ENCODE data around the gene IDH2.

The IDH2 gene

GRCh38 chr15:90063770-90064247 is 38.5 kb downstream of the IDH2 start:
- no peak for DNase-seq (ENCODE audit: low spot score)

- DNase-seq (ENCODE audit: low spot score) = no peak
Measured at GRCh38 chr15:90062973-90063769, 39.1 kb downstream of the IDH2 start.

DNA sequence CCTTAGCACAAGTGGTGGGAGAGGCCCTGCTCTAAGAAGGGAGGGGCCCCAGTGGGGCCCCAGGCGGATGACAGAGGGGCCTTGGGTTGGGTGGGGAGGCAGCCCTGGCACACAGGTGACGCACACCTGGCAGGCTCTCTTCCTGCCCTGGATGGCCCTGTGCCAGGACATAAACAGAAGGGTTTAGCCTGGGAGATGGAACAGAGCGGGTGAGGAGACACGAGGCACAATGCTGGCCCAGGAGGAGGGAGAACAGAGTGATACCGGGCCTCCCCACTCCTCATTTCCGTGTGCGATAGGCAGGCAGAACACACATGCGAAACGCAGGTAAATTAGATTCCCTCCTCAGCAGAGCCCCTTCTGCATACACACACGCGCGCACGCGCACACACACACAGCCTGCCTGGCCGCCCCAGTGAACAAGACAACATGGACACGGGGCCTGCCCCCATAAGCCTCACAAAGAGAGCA is 39.8 kb downstream of the IDH2 start:
- no peak for DNase-seq (ENCODE audit: low spot score)

DNA sequence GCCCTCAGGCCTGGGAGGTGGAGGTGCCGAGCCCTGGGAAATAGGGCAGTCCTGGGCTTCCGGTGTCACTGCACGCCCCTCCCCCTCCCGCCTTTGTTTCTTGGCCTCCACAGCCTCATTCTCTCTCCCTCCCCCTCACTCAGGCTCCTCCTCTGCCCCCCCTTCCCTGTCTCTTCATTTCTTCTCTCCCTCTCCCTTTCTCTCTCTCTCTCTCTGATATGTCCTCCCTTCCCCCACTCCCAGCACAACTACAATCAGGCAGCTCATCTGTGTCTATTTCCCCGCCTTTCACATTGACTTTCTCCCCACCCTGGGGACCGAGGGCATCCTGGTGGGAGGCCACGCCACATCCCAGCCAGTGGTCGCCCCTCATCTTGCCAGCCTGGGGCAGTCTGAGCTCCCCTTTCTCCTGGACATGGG is 40.2 kb downstream of the IDH2 start:
- DNase-seq (ENCODE audit: low spot score) = no peak

- peak; percentile 9 for DNase-seq (ENCODE audit: low spot score)
Measured at GRCh38 chr15:90060797-90061196, 41.5 kb downstream of the IDH2 start.

- DNase-seq (ENCODE audit: low spot score) = no peak
Measured at GRCh38 chr15:90059208-90059985, 42.9 kb downstream of the IDH2 start.

DNA sequence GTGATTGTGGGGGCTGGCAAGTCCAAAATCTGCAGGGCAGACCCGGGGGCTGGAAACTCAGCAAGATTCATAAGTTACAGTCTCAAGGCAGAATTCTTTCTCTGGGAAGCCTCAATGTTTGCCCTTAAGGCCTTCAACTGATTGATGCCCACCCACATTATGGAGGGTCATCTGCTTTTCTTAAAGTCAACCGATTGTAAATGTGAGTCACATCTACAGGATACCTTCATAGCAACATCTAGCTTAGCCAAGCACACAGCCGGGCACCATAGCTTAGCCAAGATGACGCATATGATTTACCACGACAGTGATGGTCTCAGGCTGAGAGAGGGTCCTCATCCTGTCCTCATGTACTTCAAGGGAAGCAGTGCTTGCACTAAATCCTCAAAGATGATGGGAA is 43.5 kb downstream of the IDH2 start:
- DNase-seq (ENCODE audit: low spot score) = no peak

GRCh38 chr15:90058308-90058707 is 44.0 kb downstream of the IDH2 start:
- no peak for DNase-seq (ENCODE audit: low spot score)

- DNase-seq (ENCODE audit: low spot score) = no peak
Measured at GRCh38 chr15:90056529-90056928, 45.7 kb downstream of the IDH2 start.

GRCh38 chr15:90055182-90055581 is 47.1 kb downstream of the IDH2 start:
- no peak for DNase-seq (ENCODE audit: low spot score)

GRCh38 chr15:90054618-90055097 is 47.6 kb downstream of the IDH2 start:
- no peak for DNase-seq (ENCODE audit: low spot score)

DNA sequence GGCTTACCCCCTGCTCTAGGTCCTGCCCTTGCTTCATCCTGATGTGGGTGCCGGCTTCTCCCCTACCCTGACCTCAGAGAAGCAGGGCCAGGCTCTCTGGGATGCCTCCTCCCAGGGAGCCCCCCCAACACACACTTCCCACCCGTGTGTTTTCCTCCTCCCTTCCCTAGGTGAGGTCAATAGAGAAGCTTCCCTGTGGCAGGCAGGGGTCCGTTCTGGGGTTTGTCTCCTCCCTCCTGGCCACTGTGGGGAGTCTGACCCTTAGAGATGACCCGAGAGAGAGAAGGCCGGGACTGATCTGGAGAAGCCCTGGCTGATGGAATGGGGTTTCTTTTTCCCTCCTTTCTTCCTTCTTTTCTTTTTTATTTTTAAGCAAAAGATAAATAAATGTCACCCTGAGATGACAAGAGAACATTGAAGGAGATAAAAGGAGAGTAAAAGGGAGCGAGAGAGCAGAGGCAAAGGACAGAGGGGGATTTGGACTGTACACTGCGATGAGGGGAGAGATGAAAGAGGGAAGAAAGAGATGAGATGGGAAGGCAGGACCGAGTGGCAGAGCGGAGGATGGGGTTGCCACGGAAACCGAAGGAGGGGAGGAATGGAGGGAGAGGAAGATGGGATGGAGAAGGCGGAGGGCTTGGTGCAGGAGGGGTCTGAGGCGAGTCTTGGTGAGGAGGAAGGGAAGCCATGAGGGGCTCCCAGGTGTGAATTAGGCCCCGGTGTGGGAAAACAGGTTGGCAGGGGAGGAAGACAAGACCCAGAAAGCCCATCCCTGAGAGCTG is 48.4 kb downstream of the IDH2 start:
- no peak for DNase-seq (ENCODE audit: low spot score)

GRCh38 chr15:90051874-90052273 is 50.4 kb downstream of the IDH2 start:
- no peak for DNase-seq (ENCODE audit: low spot score)

DNA sequence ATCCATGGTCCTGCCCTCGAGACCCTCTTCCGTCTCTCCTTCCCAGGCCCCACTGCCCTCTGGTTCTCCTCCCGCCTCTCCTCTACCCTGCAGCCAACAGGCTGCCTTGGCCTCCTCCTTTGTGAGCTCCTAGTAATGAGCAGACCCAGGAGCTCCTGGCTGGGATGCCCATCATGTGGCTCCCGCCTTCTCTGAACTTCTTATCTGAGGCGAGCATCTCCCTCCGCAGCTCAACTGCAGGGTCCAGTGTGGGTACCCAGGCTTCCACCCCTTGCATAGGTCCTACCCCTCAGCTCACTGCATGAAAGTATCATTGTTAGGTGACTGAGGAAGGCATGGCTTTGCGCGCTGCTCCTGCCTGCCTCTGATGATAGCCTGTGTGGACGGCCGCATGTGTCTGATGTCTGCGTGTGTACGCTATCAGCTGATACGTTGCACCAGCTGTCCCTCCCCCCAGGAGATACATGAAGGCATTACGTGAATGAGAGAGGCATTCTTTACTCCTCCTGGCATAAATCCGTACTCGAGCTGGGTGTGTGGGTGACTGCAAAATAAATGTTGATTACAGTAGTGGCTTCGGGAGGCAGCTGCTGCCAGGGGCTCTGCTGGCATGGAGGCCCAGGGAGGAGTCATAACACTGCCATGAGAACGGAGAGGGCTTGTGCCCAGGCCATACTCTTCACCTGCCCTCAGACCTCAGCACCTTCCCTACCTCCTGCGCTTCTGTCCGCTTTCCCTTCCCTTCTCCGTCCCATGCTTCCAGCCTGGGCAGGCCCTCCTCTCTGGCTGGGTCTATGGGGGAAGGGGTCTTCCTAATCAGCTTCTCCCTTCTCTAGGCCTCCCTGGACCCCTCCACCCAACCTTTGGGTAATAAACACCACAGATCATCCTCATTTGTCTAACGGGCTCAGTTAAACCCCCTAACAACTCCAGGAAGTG is 52.3 kb downstream of the IDH2 start:
- no peak for DNase-seq (ENCODE audit: low spot score)

DNA sequence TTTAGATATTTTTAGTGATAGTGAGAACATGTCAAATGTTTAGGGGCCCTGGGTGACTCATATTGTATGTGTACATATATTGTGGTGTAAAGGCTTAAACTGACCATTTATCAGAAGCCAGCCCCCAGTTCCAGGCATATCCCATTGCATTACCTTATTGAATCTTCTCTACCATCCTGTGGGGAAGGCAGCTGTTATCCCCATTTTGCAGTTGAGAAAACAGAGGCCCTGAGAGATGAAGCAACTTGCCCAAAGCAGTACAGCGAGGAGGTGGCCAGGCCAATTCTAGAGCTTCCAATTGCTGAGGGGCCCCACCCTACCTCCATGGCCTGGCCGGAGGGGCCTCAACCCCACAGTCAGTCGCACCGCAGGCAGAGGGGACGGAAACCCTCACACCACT is 53.2 kb downstream of the IDH2 start:
- DNase-seq (ENCODE audit: low spot score) = no peak

GRCh38 chr15:90047956-90048575 is 54.2 kb downstream of the IDH2 start:
- no peak for DNase-seq (ENCODE audit: low spot score)

- DNase-seq (ENCODE audit: low spot score) = no peak
Measured at GRCh38 chr15:90046911-90047392, 55.3 kb downstream of the IDH2 start.

- no peak for DNase-seq (ENCODE audit: low spot score)
Measured at GRCh38 chr15:90046289-90046688, 56.0 kb downstream of the IDH2 start.

GRCh38 chr15:90044916-90045371 is 57.3 kb downstream of the IDH2 start:
- no peak for DNase-seq (ENCODE audit: low spot score)

- no peak for DNase-seq (ENCODE audit: low spot score)
Measured at GRCh38 chr15:90044191-90044590, 58.1 kb downstream of the IDH2 start.
